Ascending aorta (tissue), 2 donors: ENCODE measurements around the gene FN1. TPM values are rescaled to one million over a fixed set of nuclear protein-coding genes. Genes with fewer than 3 reads are reported as not detected.

Experiments
- DNase-seq, 2 donors: peaks; one replicate each; pipeline ENCODE4 v3.0.0-alpha.2; 2019; ENCODE audit warnings: low spot score in 2 of 2
- H3K27ac ChIP-seq, 2 donors: fragments of 200-600 bp; sonication (generic); one replicate each; pipeline ENCODE4 v1.5.1; 2016 to 2017; ENCODE audit warnings: mild to moderate bottlenecking in 1 of 2
- H3K27me3 ChIP-seq: fragments of 200-600 bp; sonication (generic); one replicate; pipeline ENCODE4 v1.5.1; 2017
- H3K36me3 ChIP-seq, 2 donors: fragments of 200-600 bp; sonication (generic); one replicate each; pipeline ENCODE4 v1.5.1; 2016
- H3K4me1 ChIP-seq, 2 donors: fragments of 200-600 bp; sonication (generic); one replicate each; pipeline ENCODE4 v1.5.1; 2016 to 2017; ENCODE audit warnings: mild to moderate bottlenecking in 1 of 2
- H3K4me3 ChIP-seq, 2 donors: fragments of 200-600 bp; sonication (generic); one replicate each; pipeline ENCODE4 v1.5.1; 2016 to 2017; ENCODE audit warnings: mild to moderate bottlenecking in 1 of 2
- H3K9me3 ChIP-seq, 2 donors: fragments of 200-600 bp; sonication (generic); one replicate each; pipeline ENCODE4 v1.5.1; 2016
- intact Hi-C: fragments of 100-400 bp; cut with DNase I; formaldehyde crosslinking; loops from one replicate; pipeline ENCODE4 v1.15.1; 2023
- total RNA-seq: library from RNA; depleted of rRNA; stranded (reverse); fragments of >200 nt; gene quantifications from one replicate; pipeline ENCODE4 v1.1.0, GENCODE V29; 2016
- TF ChIP-seq, protein P1 (sequence below), 3 experiments: fragments of 200-600 bp in 2 of 3; fragments of 450-650 bp in 1 of 3; sonication (generic) in 2 of 3; IDR thresholded peaks; one replicate each; pipeline ENCODE4 v1.5.1; 2016 to 2019; ENCODE audit warnings: antibody characterized with exemption in 3 of 3, mild to moderate bottlenecking in 1 of 3, moderate library complexity in 1 of 3

Gene FN1
- total RNA-seq, 1 donor from 2014 or later = 5,098 TPM

DNA sequence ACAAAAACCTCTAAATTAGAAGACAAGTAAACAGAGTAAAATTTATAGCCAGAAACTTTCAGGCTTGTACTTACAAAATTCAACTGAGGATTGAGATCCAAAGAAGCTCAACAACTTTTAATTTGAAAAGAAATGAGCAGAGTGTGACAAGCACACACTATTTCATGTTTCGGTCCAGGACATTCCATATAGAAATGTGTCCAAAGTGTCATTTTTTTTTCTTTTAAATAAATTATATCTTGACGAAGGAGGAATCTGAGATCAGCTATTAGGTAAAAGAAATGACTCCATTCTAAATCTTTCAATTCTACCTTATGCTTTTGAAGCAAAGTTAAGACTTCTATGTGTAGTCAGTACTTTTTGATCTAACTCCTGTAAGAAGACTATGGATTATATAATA lies 4.6 kb downstream of the FN1 start:
- intact Hi-C loops = no loop called here
- peak overlapping the region; percentile 82 to 88 for H3K27ac ChIP-seq
- H3K4me3 ChIP-seq = peak overlapping the region; percentile 31 to 80

DNA sequence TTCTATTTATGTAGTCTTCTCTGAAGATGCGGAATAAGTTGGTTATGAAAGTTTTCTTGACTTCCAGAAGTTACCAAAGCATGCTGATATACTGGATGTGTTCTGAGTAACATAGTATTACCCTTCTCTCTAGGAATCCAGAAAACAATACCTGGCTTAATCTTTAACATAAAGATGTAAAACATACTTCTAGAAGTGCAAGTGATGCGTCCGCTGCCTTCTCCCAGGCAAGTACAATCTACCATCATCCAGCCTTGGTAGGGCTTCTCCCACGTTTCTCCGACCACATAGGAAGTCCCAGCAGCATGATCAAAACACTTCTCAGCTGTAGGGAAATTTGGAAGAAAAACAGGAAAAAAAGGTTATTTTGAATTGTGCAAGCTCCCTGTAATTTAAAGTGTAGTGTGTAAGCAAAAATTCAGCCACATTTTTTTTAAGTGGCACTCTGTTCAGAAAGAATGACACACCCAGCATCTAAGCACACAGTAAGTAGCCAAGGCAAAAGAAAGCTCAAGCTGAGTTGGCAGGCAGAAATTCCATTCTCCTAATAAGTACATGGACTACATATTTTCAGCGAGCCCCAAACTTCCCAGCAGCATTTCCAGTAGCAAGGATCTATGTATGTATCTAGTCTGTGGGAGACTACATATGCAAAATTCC lies 5.2 kb downstream of the FN1 start:
- no peak for DNase-seq
- intact Hi-C loops = no loop called here
- Histone ChIP-seq H3K27me3 (no peaks in the 10 kb centered on the region), H3K4me1 (peaks cover 8 to 16% of the 10 kb centered on the region in 2 donors), H3K4me3 (peak overlapping the region; percentile 13 to 80), H3K9me3 (no peaks in the 10 kb centered on the region), H3K27ac (peak overlapping the region; percentile 7 to 82), H3K36me3 (peaks cover 40 to 72% of the 10 kb centered on the region in 2 donors)
- TF ChIP-seq, protein P1, sequence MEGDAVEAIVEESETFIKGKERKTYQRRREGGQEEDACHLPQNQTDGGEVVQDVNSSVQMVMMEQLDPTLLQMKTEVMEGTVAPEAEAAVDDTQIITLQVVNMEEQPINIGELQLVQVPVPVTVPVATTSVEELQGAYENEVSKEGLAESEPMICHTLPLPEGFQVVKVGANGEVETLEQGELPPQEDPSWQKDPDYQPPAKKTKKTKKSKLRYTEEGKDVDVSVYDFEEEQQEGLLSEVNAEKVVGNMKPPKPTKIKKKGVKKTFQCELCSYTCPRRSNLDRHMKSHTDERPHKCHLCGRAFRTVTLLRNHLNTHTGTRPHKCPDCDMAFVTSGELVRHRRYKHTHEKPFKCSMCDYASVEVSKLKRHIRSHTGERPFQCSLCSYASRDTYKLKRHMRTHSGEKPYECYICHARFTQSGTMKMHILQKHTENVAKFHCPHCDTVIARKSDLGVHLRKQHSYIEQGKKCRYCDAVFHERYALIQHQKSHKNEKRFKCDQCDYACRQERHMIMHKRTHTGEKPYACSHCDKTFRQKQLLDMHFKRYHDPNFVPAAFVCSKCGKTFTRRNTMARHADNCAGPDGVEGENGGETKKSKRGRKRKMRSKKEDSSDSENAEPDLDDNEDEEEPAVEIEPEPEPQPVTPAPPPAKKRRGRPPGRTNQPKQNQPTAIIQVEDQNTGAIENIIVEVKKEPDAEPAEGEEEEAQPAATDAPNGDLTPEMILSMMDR (IDR thresholded peaks at IDR 0.05) = no peak

More for the DNA sequence above, 4.6 kb downstream of the FN1 start:
- DNase-seq = no peak
- Histone ChIP-seq H3K36me3 (peaks cover 39 to 69% of the 10 kb centered on the region in 2 donors), H3K9me3 (no peaks in the 10 kb centered on the region), H3K27me3 (no peaks in the 10 kb centered on the region), H3K4me1 (peaks cover 8 to 16% of the 10 kb centered on the region in 2 donors)
- TF ChIP-seq, protein P1 (IDR thresholded peaks at IDR 0.05) = no peak

DNA sequence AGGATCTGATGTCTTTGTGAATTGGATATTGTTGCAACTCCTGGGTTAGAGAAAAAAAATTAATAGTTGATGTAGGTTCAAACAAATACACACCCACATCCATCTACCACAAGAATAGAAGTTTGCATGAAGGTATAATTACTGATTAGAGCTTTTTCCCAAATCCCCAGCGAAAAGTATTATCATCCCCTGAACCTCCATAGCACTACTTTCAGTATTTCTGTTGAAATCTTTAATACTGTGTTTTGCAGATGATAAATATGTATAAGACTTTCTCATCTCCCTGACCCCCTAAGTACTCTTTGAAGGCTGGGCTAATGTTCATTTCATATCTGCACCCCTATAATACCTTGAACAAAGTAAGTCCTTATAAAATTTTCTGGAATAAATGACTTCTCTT lies 6.4 kb downstream of the FN1 start:
- H3K9me3 ChIP-seq = no peaks in the 10 kb centered on the region
- intact Hi-C loops = no loop called here
- H3K27ac ChIP-seq = peak overlapping the region in 1 of 2 donors; percentile 7
- H3K4me3 ChIP-seq = peak overlapping the region in 1 of 2 donors; percentile 7
- peaks cover 8 to 16% of the 10 kb centered on the region in 2 donors for H3K4me1 ChIP-seq
- H3K27me3 ChIP-seq = no peaks in the 10 kb centered on the region
- TF ChIP-seq, protein P1 (IDR thresholded peaks at IDR 0.05) = no peak
- H3K36me3 ChIP-seq = peaks cover 47 to 82% of the 10 kb centered on the region in 2 donors
- no peak for DNase-seq

DNA sequence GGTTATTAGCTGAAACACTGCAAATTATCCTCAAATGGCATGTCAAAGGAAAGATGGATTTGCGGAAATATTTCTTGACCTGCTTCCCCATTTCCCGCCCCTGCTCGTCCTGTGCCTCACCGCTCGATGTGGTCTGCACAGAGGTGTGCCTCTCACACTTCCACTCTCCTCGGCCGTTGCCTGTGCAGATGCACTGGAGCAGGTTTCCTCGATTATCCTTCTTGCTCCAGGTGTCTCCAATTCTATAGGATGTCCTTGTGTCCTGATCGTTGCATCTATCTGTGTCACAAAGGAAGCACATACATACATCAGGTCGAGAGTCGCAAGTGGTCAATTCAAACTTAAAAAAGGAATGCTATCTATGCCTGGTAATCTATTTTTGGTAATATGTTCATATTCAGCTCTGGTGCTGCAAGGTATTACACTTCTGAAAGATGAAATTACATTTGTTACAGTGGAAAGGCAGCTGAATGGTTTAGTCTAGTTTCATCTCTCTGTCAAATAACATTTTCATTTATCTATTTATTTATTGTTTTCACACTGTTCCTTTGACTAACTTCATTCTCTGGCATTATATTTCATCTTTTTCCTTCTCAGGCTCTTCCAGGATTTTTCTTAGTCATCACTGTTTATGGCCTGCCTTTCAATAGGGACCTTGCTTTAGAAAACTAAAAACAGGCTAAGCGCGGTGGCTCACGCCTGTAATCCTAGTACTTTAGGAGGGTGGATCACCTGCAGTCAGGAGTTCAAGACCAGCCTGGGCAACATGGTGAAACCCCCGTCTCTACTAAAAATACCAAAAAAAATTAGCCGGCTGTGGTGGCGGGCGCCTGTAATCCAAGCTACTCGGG lies 7.6 kb downstream of the FN1 start:
- H3K4me1 ChIP-seq = peaks cover 8 to 19% of the 10 kb centered on the region in 2 donors
- intact Hi-C loops = no loop called here
- no peaks in the 10 kb centered on the region for H3K27me3 ChIP-seq
- H3K9me3 ChIP-seq = no peaks in the 10 kb centered on the region
- DNase-seq = no peak
- peak overlapping the region in 1 of 2 donors; percentile 19 for H3K27ac ChIP-seq
- H3K4me3 ChIP-seq = peak overlapping the region in 1 of 2 donors; percentile 13
- TF ChIP-seq, protein P1 (IDR thresholded peaks at IDR 0.05) = no peak
- peaks cover 59 to 90% of the 10 kb centered on the region in 2 donors for H3K36me3 ChIP-seq

DNA sequence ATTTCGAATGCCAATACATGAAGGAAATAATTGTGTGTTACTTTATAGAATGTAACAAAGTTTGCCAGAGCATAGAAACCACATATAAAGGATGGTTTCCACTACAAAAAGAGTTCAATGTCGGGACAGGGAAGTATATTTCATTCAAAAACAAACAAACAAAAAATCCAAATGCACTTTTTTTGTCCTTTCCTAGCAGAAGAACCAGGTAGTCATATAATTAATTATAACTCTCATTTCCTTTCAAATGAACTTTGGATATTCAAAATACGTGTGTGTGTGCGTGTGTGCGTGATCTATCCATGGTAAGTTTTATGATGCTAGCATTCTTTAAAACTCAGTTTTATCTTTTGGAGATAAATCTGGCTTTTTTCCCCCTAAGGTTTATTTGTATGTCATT lies 8.3 kb downstream of the FN1 start:
- Histone ChIP-seq H3K9me3 (no peaks in the 10 kb centered on the region), H3K27ac (no peak overlapping the region), H3K36me3 (peaks cover 65 to 90% of the 10 kb centered on the region in 2 donors), H3K4me1 (peaks cover 8 to 19% of the 10 kb centered on the region in 2 donors), H3K27me3 (no peaks in the 10 kb centered on the region), H3K4me3 (no peak overlapping the region)
- DNase-seq = no peak
- TF ChIP-seq, protein P1 (IDR thresholded peaks at IDR 0.05) = no peak
- intact Hi-C loops = no loop called here
